WTC11 (cell line): Measurements from ENCODE around the gene VPS39. TPM values are rescaled to one million over a fixed set of nuclear protein-coding genes. Genes with fewer than 3 reads are reported as not detected.

Source experiments
- ATAC-seq: fragments of 200-7000 bp; cut with Tn5 transposase; 2 replicates; pipeline ENCODE4 v1.10.0; 2021; ENCODE audit warnings: mild to moderate bottlenecking, moderate library complexity
- CTCF ChIA-PET: fragments of 300-600 bp; sonication (Branson Sonifier 250); formaldehyde crosslinking; loops from one replicate; lab custom pipeline; 2021; ENCODE audit warnings: antibody characterized with exemption; lab: Charles Lee
- POLR2A ChIA-PET: fragments of 350-600 bp; sonication (Branson Sonifier 250); formaldehyde crosslinking; loops from one replicate; lab custom pipeline; 2021; ENCODE audit warnings: antibody characterized with exemption; lab: Charles Lee
- DNase-seq: peaks from one replicate; pipeline ENCODE4 v3.0.0; 2021; ENCODE audit warnings: low spot score
- H3K27ac Mint-ChIP-seq: 2 replicates; pipeline ENCODE4 v1.8.0; 2021; ENCODE audit warnings: mixed read lengths
- H3K27me3 Mint-ChIP-seq: 2 replicates; pipeline ENCODE4 v1.8.0; 2021; ENCODE audit warnings: low read depth, mild to moderate bottlenecking, moderate library complexity, mixed read lengths
- H3K36me3 Mint-ChIP-seq: 2 replicates; pipeline ENCODE4 v1.8.0; 2021; ENCODE audit warnings: mixed read lengths
- H3K4me1 Mint-ChIP-seq: 2 replicates; pipeline ENCODE4 v1.8.0; 2022; ENCODE audit warnings: mixed read lengths
- H3K4me3 Mint-ChIP-seq: 2 replicates; pipeline ENCODE4 v1.8.0; 2021; ENCODE audit warnings: mild to moderate bottlenecking, moderate library complexity, mixed read lengths
- H3K9me3 Mint-ChIP-seq: 2 replicates; pipeline ENCODE4 v1.8.0; 2021; ENCODE audit warnings: mixed read lengths
- CDX4 ChIP-seq: fragments of 250-450 bp; sonication (Bioruptor Pico); IDR thresholded peaks from 2 replicates; pipeline ENCODE4 v1.9.0; 2021; ENCODE audit warnings: moderate library complexity, mild to moderate bottlenecking, inconsistent platforms, borderline replicate concordance
- EMX1 ChIP-seq: fragments of 250-450 bp; sonication (Bioruptor Pico); IDR thresholded peaks from 2 replicates; pipeline ENCODE4 v1.8.0; 2021; ENCODE audit warnings: mild to moderate bottlenecking
- ERG ChIP-seq: fragments of 250-450 bp; sonication (Bioruptor Pico); IDR thresholded peaks from 2 replicates; pipeline ENCODE4 v1.8.0; 2021; ENCODE audit warnings: mild to moderate bottlenecking
- GRHL2 ChIP-seq: fragments of 250-450 bp; sonication (Bioruptor Pico); IDR thresholded peaks from 2 replicates; pipeline ENCODE4 v1.8.0; 2022; ENCODE audit warnings: mild to moderate bottlenecking, moderate library complexity; ENCODE audit not compliant: insufficient replicate concordance, severe bottlenecking
- IRF2 ChIP-seq: sonication (generic); formaldehyde crosslinking; IDR thresholded peaks from 2 replicates; pipeline ENCODE4 v1.8.0; 2022; ENCODE audit warnings: low read depth, missing genetic modification reagents, borderline replicate concordance
- SP1 ChIP-seq: sonication (generic); formaldehyde crosslinking; conservative IDR thresholded peaks from 2 replicates; pipeline ENCODE4 v1.8.1; 2022; ENCODE audit warnings: missing genetic modification reagents
- microRNA-seq: library from miRNA; unstranded; fragments of <30 nt; microRNA quantifications from one replicate; pipeline ENCODE4 v1.2.0, GENCODE V29; 2022; ENCODE audit warnings: borderline number of aligned reads
- total RNA-seq: library from RNA; stranded (reverse); gene quantifications from 3 replicates; pipeline ENCODE4 v1.2.3, GENCODE V29; 2021
- TF ChIP-seq, protein P1 (sequence below): sonication (generic); formaldehyde crosslinking; IDR thresholded peaks from 2 replicates; pipeline ENCODE4 v1.8.1; 2022; ENCODE audit warnings: low read depth, mild to moderate bottlenecking, moderate library complexity, missing genetic modification reagents, borderline replicate concordance
- TF ChIP-seq, protein P2 (sequence below): sonication (generic); formaldehyde crosslinking; IDR thresholded peaks from 2 replicates; pipeline ENCODE4 v1.8.0; 2022; ENCODE audit warnings: mild to moderate bottlenecking, missing genetic modification reagents
- TF ChIP-seq, protein P3 (sequence below): sonication (generic); formaldehyde crosslinking; conservative IDR thresholded peaks from 2 replicates; pipeline ENCODE4 v1.8.1; 2023; ENCODE audit warnings: mild to moderate bottlenecking, low read depth, missing genetic modification reagents, moderate library complexity

VPS39 gene
- total RNA-seq, 1 experiment from 2014 or later = 44.5 TPM

GRCh38 chr15:42108806-42109205, 99.3 kb downstream of the VPS39 start:
- H3K9me3 Mint-ChIP-seq = peaks cover 7% of the 10 kb centered on the region
- H3K36me3 Mint-ChIP-seq = no peaks in the 10 kb centered on the region
- CTCF ChIA-PET = interaction anchor here (1.5 to 2.7 kb wide), 2 partner anchors 23 to 25 kb away, joined by 3 to 13 read pairs; no protein-coding TSS in a partner anchor
- no peak overlapping the region for H3K27ac Mint-ChIP-seq
- no peak overlapping the region for H3K4me3 Mint-ChIP-seq
- no peak for TF ChIP-seq EMX1
- no peak for TF ChIP-seq IRF2 (CRISPR knock-in tag)
- TF ChIP-seq SP1 = no peak
- TF ChIP-seq, protein P1, sequence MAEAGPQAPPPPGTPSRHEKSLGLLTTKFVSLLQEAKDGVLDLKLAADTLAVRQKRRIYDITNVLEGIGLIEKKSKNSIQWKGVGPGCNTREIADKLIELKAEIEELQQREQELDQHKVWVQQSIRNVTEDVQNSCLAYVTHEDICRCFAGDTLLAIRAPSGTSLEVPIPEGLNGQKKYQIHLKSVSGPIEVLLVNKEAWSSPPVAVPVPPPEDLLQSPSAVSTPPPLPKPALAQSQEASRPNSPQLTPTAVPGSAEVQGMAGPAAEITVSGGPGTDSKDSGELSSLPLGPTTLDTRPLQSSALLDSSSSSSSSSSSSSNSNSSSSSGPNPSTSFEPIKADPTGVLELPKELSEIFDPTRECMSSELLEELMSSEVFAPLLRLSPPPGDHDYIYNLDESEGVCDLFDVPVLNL = no peak
- TF ChIP-seq, protein P2, sequence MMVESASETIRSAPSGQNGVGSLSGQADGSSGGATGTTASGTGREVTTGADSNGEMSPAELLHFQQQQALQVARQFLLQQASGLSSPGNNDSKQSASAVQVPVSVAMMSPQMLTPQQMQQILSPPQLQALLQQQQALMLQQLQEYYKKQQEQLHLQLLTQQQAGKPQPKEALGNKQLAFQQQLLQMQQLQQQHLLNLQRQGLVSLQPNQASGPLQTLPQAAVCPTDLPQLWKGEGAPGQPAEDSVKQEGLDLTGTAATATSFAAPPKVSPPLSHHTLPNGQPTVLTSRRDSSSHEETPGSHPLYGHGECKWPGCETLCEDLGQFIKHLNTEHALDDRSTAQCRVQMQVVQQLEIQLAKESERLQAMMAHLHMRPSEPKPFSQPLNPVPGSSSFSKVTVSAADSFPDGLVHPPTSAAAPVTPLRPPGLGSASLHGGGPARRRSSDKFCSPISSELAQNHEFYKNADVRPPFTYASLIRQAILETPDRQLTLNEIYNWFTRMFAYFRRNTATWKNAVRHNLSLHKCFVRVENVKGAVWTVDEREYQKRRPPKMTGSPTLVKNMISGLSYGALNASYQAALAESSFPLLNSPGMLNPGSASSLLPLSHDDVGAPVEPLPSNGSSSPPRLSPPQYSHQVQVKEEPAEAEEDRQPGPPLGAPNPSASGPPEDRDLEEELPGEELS (CRISPR knock-in tag) = no peak
- TF ChIP-seq GRHL2 (CRISPR knock-in tag) = no peak
- no peak for TF ChIP-seq ERG
- TF ChIP-seq CDX4 (CRISPR knock-in tag) = no peak
- TF ChIP-seq, protein P3, sequence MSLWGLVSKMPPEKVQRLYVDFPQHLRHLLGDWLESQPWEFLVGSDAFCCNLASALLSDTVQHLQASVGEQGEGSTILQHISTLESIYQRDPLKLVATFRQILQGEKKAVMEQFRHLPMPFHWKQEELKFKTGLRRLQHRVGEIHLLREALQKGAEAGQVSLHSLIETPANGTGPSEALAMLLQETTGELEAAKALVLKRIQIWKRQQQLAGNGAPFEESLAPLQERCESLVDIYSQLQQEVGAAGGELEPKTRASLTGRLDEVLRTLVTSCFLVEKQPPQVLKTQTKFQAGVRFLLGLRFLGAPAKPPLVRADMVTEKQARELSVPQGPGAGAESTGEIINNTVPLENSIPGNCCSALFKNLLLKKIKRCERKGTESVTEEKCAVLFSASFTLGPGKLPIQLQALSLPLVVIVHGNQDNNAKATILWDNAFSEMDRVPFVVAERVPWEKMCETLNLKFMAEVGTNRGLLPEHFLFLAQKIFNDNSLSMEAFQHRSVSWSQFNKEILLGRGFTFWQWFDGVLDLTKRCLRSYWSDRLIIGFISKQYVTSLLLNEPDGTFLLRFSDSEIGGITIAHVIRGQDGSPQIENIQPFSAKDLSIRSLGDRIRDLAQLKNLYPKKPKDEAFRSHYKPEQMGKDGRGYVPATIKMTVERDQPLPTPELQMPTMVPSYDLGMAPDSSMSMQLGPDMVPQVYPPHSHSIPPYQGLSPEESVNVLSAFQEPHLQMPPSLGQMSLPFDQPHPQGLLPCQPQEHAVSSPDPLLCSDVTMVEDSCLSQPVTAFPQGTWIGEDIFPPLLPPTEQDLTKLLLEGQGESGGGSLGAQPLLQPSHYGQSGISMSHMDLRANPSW = no peak
- TF ChIP-seq, all 79 proteins: peak for 0
- Mint-ChIP-seq H3K27me3 (no peaks in the 10 kb centered on the region), H3K4me1 (0 out of 2 replicates have a peak, but pooled peaks cover 3% of the 10 kb centered on the region)
- POLR2A ChIA-PET = no interaction called here
- DNase-seq = no peak
- ATAC-seq = no peak

Small RNAs within 50 kb of the gene (microRNA-seq; reads per million reads assigned to microRNA genes)
- gene MIR627 = 7.7 reads per million, percentile 21 among the genes with 10 or more reads in this experiment

Other genes starting within 250 kb of the VPS39 start
- gene EHD4, start 235.7 kb downstream of the VPS39 start, total RNA-seq = 20.8 to 23.9 TPM (median 21.3 TPM) in 3 replicates
- 0.02 TPM in 1 of 3 replicates, not detected in the others for gene PLA2G4E, start 187.3 kb downstream of the VPS39 start, total RNA-seq
- gene PLA2G4D, start 113.7 kb downstream of the VPS39 start, total RNA-seq = 0.07 to 0.24 TPM (median 0.09 TPM) in 3 replicates
- 0.11 to 0.18 TPM (median 0.16 TPM) in 3 replicates for gene PLA2G4F, start 51.7 kb downstream of the VPS39 start, total RNA-seq
- 18.5 to 20.5 TPM (median 19.6 TPM) in 3 replicates for gene GANC, start 64.9 kb upstream of the VPS39 start, total RNA-seq
- gene TMEM87A, start 65.1 kb upstream of the VPS39 start, total RNA-seq = 28.6 to 32.4 TPM (median 30.5 TPM) in 3 replicates
- 0.70 to 1.4 TPM (median 1.3 TPM) in 3 replicates for gene CAPN3, start 151.2 kb upstream of the VPS39 start, total RNA-seq